Fibroblast of villous mesenchyme (primary cell): Measurements from ENCODE around the gene ADARB1. TPM values are rescaled to one million over a fixed set of nuclear protein-coding genes. Genes with fewer than 3 reads are reported as not detected.

Experiments
- DNase-seq: peaks from one replicate; pipeline ENCODE4 v3.0.0-alpha.2; 2010; ENCODE audit warnings: low read depth
- H3K4me3 ChIP-seq: 2 replicates; pipeline ENCODE4 v1.5.1; 2011; ENCODE audit warnings: low read depth, mild to moderate bottlenecking, low read length
- CTCF ChIP-seq: IDR thresholded peaks from 2 replicates; pipeline ENCODE4 v1.5.1; 2012; ENCODE audit warnings: low read depth, mild to moderate bottlenecking, low read length; ENCODE audit not compliant: insufficient read depth
- total RNA-seq: library from RNA; depleted of rRNA; stranded (reverse); fragments of >200 nt; gene quantifications from 2 replicates; pipeline ENCODE4 v1.2.3, GENCODE V29; 2012

Gene ADARB1
- total RNA-seq, 1 donor: 16.4 TPM

- no peak for TF ChIP-seq CTCF
- DNase-seq: no peak
- H3K4me3 ChIP-seq: no peak overlapping the region
Observed at GRCh38 chr21:45254460-45254930, 180.1 kb downstream of the ADARB1 start.

GRCh38 chr21:45255381-45256020 is 181.1 kb downstream of the ADARB1 start:
- TF ChIP-seq CTCF: no peak
- no peak overlapping the region for H3K4me3 ChIP-seq
- DNase-seq: no peak

GRCh38 chr21:45256021-45256911 is 181.9 kb downstream of the ADARB1 start:
- DNase-seq: no peak
- TF ChIP-seq CTCF: no peak
- no peak overlapping the region for H3K4me3 ChIP-seq

- no peak for TF ChIP-seq CTCF
- DNase-seq: peak; percentile 27
- H3K4me3 ChIP-seq: no peak overlapping the region
Observed at GRCh38 chr21:45256912-45257672, 182.7 kb downstream of the ADARB1 start.

GRCh38 chr21:45257673-45258341 is 183.4 kb downstream of the ADARB1 start:
- DNase-seq: no peak
- TF ChIP-seq CTCF: no peak

GRCh38 chr21:45258466-45258865 is 184.1 kb downstream of the ADARB1 start:
- TF ChIP-seq CTCF: no peak
- DNase-seq: no peak
- H3K4me3 ChIP-seq: no peak overlapping the region

More at GRCh38 chr21:45257673-45258341, 183.4 kb downstream of the ADARB1 start:
- no peak overlapping the region for H3K4me3 ChIP-seq
